Kidney capillary endothelial cell (primary cell): ENCODE measurements around the gene RERE.
"Not testable (repeated sequence)": the region's sequence is repeated elsewhere in the genome, so short reads cannot be mapped to it uniquely, and the experiment has no call there.

Experiments used
- DNase-seq: peaks from one replicate; pipeline ENCODE4 v3.0.0-alpha.2; 2018; ENCODE audit warnings: low spot score

RERE gene

GRCh38 chr1:8448911-8449661 lies 368.4 kb downstream of the RERE start:
- DNase-seq, result no peak

DNA sequence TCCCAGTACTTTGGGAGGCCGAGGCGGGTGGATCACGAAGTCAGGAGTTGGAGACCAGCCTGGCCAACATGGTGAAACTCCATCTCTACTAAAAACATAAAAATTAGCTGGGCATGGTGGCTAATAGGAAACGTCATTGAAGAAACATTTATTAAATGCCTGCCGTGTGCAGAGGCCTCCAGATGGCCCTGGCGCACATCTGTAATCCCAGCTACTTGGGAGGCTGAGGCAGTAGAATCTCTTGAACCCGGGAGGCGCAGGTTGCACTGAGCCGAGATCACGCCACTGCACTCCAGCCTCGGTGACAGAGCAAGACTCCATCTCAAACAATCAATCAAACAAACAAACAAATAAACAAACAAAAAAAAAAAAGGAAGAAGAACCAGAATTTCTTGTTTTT lies 368.9 kb downstream of the RERE start:
- not testable (repeated sequence) for DNase-seq

- DNase-seq, result no peak
Observed at GRCh38 chr1:8447616-8448150, 369.8 kb downstream of the RERE start.

DNA sequence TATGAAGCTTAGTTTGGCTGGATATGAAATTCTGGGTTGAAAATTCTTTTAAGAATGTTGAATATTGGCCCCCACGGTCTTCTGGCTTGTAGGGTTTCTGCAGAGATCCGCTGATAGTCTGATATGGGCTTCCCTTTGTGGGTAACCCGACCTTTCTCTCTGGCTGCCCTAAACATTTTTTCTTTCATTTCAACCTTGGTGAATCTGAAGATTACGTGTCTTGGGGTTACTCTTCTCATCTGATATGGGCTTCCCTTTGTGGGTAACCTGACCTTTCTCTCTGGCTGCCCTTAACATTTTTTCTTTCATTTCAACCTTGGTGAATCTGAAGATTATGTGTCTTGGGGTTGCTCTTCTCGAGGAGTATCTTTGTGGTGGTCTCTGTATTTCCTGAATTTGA lies 371.3 kb downstream of the RERE start:
- not testable (repeated sequence) for DNase-seq

DNA sequence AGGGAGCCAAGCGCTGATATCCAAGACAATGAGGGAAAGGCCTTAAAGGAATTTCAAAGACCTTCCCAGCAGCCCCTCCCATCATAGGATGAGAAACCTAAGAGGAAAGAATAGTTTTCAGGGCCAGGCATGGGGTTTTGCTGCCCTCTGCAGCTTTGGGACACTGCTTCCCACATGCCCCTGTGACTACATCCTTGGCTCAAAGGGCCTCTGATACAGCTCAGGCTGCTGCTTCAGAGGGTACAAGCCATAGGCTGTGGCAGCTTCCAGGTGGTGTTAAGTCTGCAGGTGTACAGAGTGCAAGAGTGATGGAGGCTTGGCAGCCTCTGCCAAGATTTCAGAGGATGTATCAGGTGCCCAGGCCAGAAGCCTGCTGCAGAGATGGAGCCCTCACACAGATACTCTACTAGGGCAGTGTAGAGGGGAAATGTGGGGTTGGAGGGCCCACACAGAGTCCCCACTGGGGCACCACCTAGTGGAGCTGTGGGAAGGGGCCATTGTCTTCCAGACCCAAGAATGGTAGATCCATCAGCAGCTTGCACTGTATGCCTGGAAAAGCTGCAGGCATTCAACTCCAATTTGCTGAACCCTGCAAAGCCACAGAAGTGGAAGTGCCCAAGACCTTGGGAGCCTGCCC lies 373.8 kb downstream of the RERE start:
- DNase-seq, result no peak

DNA sequence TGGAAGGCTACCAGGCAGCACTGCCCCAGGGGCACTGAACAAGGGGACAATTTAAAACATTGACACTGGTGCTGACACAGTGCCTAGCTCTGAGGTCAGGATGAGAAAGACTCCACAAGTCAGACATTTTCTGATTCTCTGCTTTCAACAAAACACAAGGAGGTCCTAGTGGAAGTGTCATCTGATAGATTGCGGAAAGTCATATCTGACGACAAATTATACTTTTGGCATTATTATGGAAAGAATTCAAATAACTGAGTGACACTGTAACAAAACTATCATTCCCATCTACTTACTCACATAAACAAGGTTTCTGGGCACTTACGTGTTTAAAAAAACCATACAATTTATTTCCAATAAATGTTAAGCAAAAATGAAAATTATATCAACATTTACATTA lies 376.0 kb downstream of the RERE start:
- DNase-seq, result no peak

GRCh38 chr1:8439015-8439702 lies 378.3 kb downstream of the RERE start:
- DNase-seq, result no peak

DNA sequence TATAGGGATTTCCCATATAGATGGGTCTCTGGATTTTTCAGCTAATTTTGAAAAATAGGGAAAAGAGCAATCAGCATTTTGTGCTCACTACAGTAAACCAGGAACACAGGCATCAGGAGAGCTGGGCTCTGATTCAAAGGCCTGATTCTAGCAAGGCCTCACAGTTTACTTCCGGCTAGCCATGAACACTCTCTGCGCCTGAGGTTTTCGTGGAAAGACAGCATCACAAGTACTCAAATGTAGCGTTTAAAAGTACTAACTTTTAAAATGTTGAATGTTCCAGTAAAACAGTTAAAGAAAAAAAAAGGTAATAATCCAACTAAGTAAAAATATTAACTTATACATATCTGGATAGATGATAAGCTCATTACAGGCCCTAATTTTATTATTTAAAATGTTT lies 379.0 kb downstream of the RERE start:
- DNase-seq, result no peak

DNA sequence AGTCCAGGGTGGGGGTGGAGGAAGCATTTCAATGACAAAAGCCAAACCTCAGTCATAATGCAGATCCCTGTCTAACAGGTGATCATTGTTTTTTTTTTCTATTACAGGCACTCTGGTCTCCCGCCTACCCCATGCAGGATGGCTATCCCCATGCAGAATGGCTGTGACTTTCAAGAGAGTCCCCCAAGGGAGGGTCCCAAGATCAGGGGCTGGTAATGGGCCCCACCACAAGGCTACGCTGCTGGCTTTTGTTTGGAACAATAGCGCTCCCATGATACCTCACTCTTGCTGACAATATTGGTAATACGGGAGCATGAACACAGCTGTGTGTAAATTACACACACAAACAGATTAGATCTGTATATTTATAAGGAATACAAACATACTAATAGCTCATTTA lies 380.1 kb downstream of the RERE start:
- DNase-seq, result no peak

DNA sequence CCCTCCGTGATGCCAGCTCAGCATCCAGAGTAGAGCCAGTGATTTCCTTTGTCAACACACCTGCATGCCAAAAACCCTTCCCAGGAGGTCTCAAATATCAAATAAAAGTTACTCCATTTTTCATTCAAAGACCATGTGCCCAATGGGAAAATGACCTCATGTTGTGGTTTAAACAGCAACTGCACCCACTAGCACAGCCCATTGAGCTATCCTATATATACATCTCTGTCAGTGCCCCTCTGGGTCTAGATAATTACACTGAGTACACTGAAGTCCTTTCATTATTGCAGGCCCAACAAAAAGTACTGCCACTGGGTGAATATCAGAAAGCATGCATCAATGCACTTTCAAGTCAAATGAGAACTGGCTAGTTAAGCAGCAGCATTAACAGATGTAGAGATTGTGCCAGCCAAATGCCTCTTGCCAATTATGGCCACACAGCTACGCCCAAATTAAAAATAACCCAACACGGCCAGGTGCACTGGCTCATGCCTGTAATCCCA lies 381.8 kb downstream of the RERE start:
- no peak for DNase-seq

DNA sequence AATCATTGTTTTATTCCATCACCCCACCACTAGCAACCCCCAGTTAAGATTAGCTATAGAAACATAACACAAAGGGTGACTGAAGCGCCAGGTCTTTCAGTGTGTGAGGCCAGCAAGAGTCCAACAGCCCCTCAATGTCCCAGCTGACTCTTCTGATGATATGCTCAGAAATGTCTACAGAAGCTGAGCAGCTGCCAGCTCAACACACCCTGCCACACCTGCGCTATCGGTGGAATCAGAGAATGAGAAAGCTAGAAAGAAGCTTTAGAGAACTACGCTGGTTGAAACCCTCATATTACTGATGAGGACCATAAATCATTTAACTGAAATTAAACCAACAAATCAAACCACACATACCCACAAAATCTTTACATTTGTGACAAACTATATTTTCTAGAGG lies 383.3 kb downstream of the RERE start:
- DNase-seq, result no peak

DNA sequence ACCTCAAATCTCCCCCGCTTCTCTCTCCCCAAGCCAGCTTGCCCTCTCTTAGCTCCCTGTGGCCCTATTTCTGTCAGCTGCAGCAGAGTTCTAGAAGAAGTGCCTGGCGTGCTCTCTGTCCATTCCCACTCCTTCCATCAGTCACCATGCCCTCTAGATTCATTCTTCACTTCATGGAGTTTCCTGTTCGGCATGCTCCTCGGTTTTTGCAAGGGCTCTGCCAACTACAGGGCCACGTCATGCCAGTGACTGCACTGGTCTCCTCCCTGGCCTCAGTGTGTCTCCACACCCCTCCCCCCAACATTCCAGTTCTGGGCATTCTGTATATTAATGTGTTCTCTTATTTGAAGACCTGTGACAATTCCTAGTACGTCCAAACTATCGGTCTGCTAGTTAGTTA lies 385.7 kb downstream of the RERE start:
- no peak for DNase-seq

DNA sequence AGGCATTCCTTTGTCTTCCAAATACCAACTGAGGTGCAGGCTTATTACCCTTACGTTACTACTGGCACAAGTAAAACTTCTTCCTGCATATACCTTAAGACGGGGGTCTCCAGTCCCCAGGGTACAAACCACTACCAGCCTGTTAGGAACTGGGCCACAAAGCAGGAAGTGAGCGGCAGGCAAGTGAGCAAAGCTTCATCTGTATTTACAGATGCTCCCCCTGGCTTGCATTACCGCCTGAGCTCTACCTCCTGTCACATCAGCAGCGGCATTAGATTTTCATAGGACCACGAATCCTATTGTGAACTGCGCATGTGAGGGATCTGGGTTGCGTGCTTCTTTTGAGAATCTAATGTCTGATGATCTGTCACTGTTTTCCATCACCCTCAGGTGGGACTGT lies 386.4 kb downstream of the RERE start:
- DNase-seq, result no peak

GRCh38 chr1:8430476-8430875 lies 387.0 kb downstream of the RERE start:
- DNase-seq, result no peak

DNA sequence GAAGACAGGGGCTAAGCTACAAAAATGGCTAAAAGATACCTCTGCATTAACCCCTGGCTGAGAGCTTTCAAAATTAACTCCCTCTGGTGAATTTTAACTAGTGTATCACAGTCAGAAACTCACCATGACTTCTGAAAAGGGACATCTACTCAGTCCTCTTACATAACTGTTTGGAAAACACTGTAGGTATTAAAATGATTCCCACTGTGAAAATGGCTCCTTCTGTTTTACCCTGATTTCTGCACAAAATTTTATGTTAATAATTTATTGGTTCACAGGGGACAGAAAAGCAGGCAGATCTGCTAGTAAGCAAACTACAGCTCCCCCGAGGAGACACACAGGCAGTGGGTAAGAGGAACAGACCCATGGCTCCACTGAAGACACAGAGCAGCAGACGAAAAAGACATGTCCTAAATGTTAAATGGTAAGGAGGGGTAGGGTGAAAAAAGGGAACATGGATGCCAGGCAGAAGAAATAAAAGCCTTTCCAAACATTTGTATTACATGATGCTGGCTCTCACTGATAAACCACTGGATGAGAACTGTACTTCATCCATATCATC lies 387.8 kb downstream of the RERE start:
- DNase-seq, result no peak

GRCh38 chr1:8428441-8428840 lies 389.0 kb downstream of the RERE start:
- DNase-seq, result no peak

DNA sequence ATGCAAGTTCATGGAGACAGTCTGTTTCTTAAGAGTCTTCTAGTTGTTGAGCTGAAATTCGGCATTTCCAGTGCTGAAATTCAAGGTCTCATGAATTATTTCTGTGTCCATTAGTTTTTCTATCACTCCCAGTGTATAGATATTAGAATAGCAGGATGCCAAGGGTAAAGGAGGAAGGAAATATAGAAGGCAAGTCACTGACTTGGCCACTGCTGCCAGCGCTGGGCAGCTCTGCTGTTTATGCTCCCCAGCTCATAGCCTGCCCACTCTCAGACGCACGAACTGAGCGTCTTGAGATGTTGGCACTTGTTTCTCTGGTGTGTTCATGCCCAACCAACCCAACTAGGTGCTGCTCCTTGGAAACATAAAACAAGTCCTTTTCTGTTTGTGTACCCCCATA lies 389.5 kb downstream of the RERE start:
- DNase-seq, result no peak

DNA sequence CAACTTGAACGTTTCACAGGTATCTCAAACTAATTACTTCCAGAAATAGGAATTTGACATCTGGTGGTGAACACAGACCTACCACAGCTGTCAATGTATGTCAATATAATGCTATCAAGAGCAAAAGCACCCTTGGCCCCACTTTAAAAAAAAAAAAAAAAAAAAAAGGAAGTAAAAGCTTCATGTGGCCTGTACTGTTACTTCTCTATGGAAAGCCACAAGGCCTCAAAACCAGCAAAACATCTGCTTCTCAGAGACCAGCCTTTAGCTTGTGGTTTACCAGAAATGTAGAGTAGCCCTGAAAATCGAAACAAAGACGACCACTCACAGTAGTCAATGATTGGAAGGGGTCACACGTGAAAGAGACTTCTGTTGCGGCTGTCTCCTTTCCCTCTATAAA lies 389.9 kb downstream of the RERE start:
- DNase-seq, result no peak

- DNase-seq, result no peak
Observed at GRCh38 chr1:8426996-8427395, 390.4 kb downstream of the RERE start.

GRCh38 chr1:8425781-8426161 lies 391.7 kb downstream of the RERE start:
- DNase-seq, result no peak

GRCh38 chr1:8425150-8425780 lies 392.2 kb downstream of the RERE start:
- no peak for DNase-seq

DNA sequence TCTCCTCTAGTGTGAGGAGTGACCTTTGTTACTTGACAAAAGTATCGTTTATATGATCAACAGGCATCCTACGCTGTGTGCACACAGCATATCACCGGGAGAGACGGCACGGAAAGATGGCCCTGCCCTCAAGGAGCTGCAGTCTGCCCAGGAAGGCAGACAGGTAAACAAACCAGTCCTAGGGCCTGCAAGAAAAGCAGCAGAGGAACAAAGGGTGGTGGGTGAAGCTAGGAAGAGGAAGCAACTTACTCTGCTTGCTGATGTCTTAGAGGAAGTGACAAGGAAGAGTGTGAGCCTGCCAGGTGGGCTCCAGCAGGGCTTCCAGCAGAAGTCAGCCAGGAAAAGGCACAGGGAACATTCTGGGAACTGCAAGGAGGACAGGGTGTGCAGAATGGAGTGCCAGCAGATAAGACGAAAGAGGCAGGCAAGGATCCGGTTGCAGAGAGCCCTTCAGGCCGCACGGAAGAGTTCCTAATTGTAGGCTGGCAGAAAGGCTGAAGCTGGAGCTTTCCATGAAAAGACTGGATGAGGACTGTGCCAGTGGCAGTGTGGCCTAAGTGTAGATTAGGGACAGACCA lies 392.8 kb downstream of the RERE start:
- no peak for DNase-seq
